Skeletal muscle satellite cell (primary cell): ENCODE measurements around the gene ACSF3.

Experiments used
- H3K27me3 ChIP-seq: 2 replicates; pipeline ENCODE4 v1.7.0; 2013; ENCODE audit warnings: low read length; ENCODE audit not compliant: control insufficient read depth, insufficient read depth
- H3K36me3 ChIP-seq: 2 replicates; pipeline ENCODE4 v1.7.0; 2013; ENCODE audit warnings: mild to moderate bottlenecking, control low read depth, low read length; ENCODE audit not compliant: insufficient read depth
- H3K4me1 ChIP-seq: 2 replicates; pipeline ENCODE4 v1.7.0; 2013; ENCODE audit warnings: low read length; ENCODE audit not compliant: control insufficient read depth, insufficient read depth
- H3K4me2 ChIP-seq: 2 replicates; pipeline ENCODE4 v1.7.0; 2013; ENCODE audit warnings: mild to moderate bottlenecking, low read length
- H3K4me3 ChIP-seq: 2 replicates; pipeline ENCODE4 v1.7.0; 2013; ENCODE audit warnings: low read length
- H3K9ac ChIP-seq: 2 replicates; pipeline ENCODE4 v1.7.0; 2013; ENCODE audit warnings: mild to moderate bottlenecking, low read depth, low read length, moderate library complexity
- H3K9me3 ChIP-seq: replicated peaks from 2 replicates; pipeline ENCODE4 v1.7.0; 2013; ENCODE audit warnings: mild to moderate bottlenecking, control low read depth, low read length

The ACSF3 gene

GRCh38 chr16:89139907-89140361 is 46.3 kb downstream of the ACSF3 start:
- no peak overlapping the region for H3K4me3 ChIP-seq
- no peaks in the 10 kb centered on the region for H3K27me3 ChIP-seq
- no peak overlapping the region for H3K4me2 ChIP-seq
- no peaks in the 10 kb centered on the region for H3K9me3 ChIP-seq
- H3K4me1 ChIP-seq, result no peaks in the 10 kb centered on the region
- H3K36me3 ChIP-seq, result peaks cover 19% of the 10 kb centered on the region
- no peak overlapping the region for H3K9ac ChIP-seq

- no peak overlapping the region for H3K4me2 ChIP-seq
- no peak overlapping the region for H3K4me3 ChIP-seq
- H3K9me3 ChIP-seq, result no peaks in the 10 kb centered on the region
- peaks cover 17% of the 10 kb centered on the region for H3K36me3 ChIP-seq
- H3K9ac ChIP-seq, result no peak overlapping the region
- H3K27me3 ChIP-seq, result no peaks in the 10 kb centered on the region
- no peaks in the 10 kb centered on the region for H3K4me1 ChIP-seq
Measured at GRCh38 chr16:89140401-89140800, 46.7 kb downstream of the ACSF3 start.

DNA sequence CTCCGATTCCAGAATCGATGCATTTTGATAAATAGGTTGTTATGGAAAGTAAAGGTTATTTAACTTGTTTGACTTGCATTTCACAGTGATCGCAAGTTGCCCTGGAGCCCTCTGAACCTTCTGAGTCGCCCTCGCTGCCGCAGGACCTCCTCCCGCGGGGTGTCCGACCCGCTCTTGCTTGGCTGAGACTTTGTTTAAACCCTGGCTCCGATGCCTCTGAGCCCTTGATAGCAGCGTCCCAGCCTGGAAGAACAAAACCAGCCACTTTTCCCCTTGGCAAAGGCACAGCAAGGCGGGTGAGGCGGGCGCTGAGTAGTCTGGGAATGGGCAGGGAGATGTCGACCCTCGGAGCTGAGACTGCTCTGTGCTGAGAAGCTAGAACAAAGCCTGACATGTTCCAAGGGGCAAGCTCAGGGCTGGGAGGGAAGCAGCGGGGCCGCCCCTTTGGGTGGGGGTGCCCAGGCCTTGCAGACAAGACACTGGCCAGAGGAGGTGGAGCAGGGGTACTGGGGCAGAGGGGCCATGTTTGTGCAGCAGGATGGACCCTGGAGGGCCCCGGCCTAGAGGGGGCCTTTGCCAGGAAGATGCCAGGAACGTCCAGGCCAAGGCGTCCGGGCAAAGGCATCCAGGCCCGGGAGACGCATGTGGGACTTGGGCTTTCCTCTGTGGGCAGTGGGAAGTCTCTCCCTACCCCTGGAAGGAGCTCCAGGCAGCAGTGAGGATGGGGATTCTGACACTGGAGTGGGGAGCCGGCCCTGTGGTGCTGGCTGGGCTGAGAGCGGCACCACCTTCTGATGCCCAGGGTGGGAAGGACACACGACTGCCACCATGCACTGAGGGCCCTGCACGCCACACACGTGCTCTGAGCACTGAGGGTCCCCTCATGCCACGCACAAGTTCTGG is 47.6 kb downstream of the ACSF3 start:
- Histone ChIP-seq H3K4me3 (no peak overlapping the region), H3K27me3 (no peaks in the 10 kb centered on the region), H3K4me2 (no peak overlapping the region), H3K4me1 (no peaks in the 10 kb centered on the region), H3K9ac (no peak overlapping the region), H3K9me3 (no peaks in the 10 kb centered on the region), H3K36me3 (peaks cover 22% of the 10 kb centered on the region)

GRCh38 chr16:89141884-89142267 is 48.2 kb downstream of the ACSF3 start:
- Histone ChIP-seq H3K9ac (no peak overlapping the region), H3K4me3 (no peak overlapping the region), H3K9me3 (no peaks in the 10 kb centered on the region), H3K4me1 (no peaks in the 10 kb centered on the region), H3K27me3 (no peaks in the 10 kb centered on the region), H3K36me3 (peaks cover 22% of the 10 kb centered on the region), H3K4me2 (no peak overlapping the region)

DNA sequence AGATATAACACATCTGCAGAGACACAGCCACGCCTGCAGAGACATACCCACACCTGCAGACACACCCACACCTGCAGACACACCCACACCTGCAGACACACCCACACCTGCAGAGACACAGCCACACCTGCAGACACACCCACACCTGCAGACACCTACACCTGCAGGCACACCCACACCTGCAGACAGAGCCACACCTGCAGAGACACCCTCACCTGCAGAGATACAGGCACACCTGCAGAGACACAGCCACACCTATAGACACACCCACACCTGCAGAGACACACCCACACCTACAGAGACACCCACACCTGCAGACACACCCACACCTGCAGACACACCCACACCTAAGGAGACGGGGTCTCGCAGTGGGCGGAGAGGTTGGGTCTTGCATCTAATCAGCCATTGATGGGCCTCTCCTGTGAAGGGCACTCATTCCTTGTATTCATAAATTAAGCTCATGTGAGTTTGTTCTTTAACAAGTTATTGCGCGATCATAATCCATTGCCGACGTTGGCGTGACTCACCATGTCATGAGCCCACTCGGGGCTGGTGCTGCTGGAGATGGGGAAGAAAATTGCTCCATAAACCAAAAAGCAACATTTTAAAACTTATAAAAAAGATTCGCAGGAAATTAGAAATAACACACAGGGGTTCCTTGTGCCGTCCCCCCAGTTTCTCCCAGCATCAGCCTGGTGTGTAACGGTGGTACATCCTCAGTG is 49.0 kb downstream of the ACSF3 start:
- Histone ChIP-seq H3K36me3 (peaks cover 22% of the 10 kb centered on the region), H3K4me1 (no peaks in the 10 kb centered on the region)

DNA sequence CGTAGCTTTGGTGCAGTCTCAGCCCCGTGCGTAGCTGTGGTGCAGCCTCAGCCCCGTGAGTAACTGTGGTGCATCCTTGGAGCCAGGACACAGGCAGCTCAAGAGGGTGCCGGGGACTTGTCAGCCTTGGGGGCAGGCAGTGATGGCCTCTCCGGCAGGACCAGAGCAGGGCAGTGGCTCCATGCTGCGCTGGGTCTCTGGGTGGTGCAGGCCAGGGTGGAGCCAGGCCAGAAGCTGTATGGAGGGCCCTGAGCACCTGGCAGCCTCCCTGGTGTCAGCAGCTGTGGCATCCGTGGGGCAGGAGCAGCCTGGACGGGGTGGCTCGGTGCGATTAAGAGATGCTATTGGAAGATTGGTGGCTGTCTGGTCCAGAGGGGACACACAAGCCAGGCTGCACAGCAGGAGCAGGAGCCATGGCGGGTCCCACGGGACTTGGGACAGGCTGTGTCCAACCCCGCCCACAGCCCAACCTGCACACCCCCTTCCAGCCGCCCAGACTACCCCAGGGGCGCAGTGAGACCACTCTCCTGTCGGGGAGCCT is 49.6 kb downstream of the ACSF3 start:
- peaks cover 22% of the 10 kb centered on the region for H3K36me3 ChIP-seq
- no peak overlapping the region for H3K4me2 ChIP-seq
- H3K4me3 ChIP-seq, result no peak overlapping the region

More for the DNA sequence above, 49.0 kb downstream of the ACSF3 start:
- Histone ChIP-seq H3K9me3 (no peaks in the 10 kb centered on the region), H3K4me3 (no peak overlapping the region), H3K4me2 (no peak overlapping the region), H3K9ac (no peak overlapping the region), H3K27me3 (no peaks in the 10 kb centered on the region)

DNA sequence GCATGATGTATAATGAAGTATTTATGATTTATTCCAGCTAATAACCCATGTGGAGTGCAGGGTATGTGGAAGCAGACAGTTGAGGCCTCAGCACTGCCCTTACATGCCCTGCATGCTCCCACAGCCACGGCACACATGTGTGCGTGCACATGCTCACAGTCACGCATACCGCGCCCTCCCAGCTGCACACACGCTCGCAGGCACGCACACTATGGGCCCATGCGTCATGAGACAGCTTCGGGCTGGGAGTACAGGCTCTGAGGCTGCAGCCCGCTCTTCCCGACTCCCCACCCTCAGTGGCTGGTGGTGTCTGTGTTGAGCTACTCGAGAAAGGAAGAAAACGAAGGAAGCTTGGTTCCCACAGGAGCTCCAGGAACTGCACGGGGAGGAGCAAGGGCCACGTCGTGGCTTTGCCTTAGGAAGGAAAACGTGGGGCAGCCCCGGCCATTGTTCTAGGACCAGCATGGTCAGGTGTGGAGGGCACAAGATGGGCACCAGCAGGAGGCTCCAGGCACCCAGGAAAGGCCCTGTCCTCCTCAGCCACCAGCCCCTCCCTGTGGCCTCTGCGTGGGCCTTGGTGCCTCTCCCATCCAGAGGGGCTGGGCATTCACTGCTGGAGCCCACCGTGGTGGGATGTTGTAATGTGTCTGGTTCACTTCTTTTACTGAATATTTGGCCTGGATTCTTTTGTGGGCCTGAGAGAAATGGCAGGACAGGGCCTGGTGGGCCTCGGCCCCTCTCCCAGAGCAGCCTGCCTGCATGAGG is 50.4 kb downstream of the ACSF3 start:
- H3K36me3 ChIP-seq, result peaks cover 22% of the 10 kb centered on the region
- H3K9me3 ChIP-seq, result no peaks in the 10 kb centered on the region
- no peak overlapping the region for H3K4me3 ChIP-seq
- H3K4me1 ChIP-seq, result no peaks in the 10 kb centered on the region
- no peaks in the 10 kb centered on the region for H3K27me3 ChIP-seq
- no peak overlapping the region for H3K9ac ChIP-seq
- H3K4me2 ChIP-seq, result no peak overlapping the region

More for the DNA sequence above, 49.6 kb downstream of the ACSF3 start:
- H3K4me1 ChIP-seq, result no peaks in the 10 kb centered on the region
- H3K27me3 ChIP-seq, result no peaks in the 10 kb centered on the region
- H3K9me3 ChIP-seq, result no peaks in the 10 kb centered on the region
- H3K9ac ChIP-seq, result no peak overlapping the region

- Histone ChIP-seq H3K9me3 (no peaks in the 10 kb centered on the region), H3K36me3 (peaks cover 22% of the 10 kb centered on the region), H3K4me1 (no peaks in the 10 kb centered on the region), H3K27me3 (no peaks in the 10 kb centered on the region), H3K4me3 (no peak overlapping the region), H3K9ac (no peak overlapping the region), H3K4me2 (no peak overlapping the region)
Measured at GRCh38 chr16:89144681-89145080, 51.0 kb downstream of the ACSF3 start.

- Histone ChIP-seq H3K27me3 (no peaks in the 10 kb centered on the region), H3K4me1 (no peaks in the 10 kb centered on the region), H3K36me3 (peaks cover 25% of the 10 kb centered on the region), H3K9ac (no peak overlapping the region), H3K9me3 (no peaks in the 10 kb centered on the region), H3K4me3 (no peak overlapping the region), H3K4me2 (no peak overlapping the region)
Measured at GRCh38 chr16:89145406-89146161, 51.9 kb downstream of the ACSF3 start.

- Histone ChIP-seq H3K9me3 (no peaks in the 10 kb centered on the region), H3K27me3 (no peaks in the 10 kb centered on the region), H3K9ac (no peak overlapping the region), H3K4me3 (no peak overlapping the region), H3K4me1 (no peaks in the 10 kb centered on the region), H3K36me3 (peaks cover 29% of the 10 kb centered on the region), H3K4me2 (no peak overlapping the region)
Measured at GRCh38 chr16:89146211-89147005, 52.8 kb downstream of the ACSF3 start.
